Stomach (tissue), 9 donors: ENCODE results near the gene RAB18. TPM values are rescaled to one million over a fixed set of nuclear protein-coding genes. Genes with fewer than 3 reads are reported as not detected.

Experiments
- DNase-seq, 2 donors: peaks; one replicate each; pipeline versions ENCODE4 v3.0.0 to v3.0.0-alpha.2; 2013 to 2019
- H3K27ac ChIP-seq, 5 donors: fragments of 200-600 bp in 4 of 5; sonication (generic) in 4 of 5; one replicate each; pipeline ENCODE4 v1.5.1; 2013 to 2019; ENCODE audit warnings: mild to moderate bottlenecking in 1 of 5, moderate library complexity in 1 of 5
- H3K27me3 ChIP-seq, 3 donors: fragments of 200-600 bp; sonication (generic); one replicate each; pipeline ENCODE4 v1.5.1; 2017 to 2019; ENCODE audit warnings: mixed run types in 1 of 3
- H3K36me3 ChIP-seq, 4 donors: fragments of 200-600 bp; sonication (generic); 1 replicate in 3 of 4; 2 replicates in 1 of 4; pipeline ENCODE4 v1.5.1; 2016 to 2019
- H3K4me1 ChIP-seq, 4 donors: fragments of 200-600 bp; sonication (generic); one replicate each; pipeline ENCODE4 v1.5.1; 2016 to 2019
- H3K4me3 ChIP-seq, 4 donors: fragments of 200-600 bp; sonication (generic) in 3 of 4; one replicate each; pipeline ENCODE4 v1.5.1; 2016 to 2019; ENCODE audit warnings: mild to moderate bottlenecking in 1 of 4
- H3K9me3 ChIP-seq, 4 donors: fragments of 200-600 bp; sonication (generic); one replicate each; pipeline ENCODE4 v1.5.1; 2016 to 2019
- EP300 ChIP-seq: sonication (generic); formaldehyde crosslinking; IDR thresholded peaks from one replicate; pipeline ENCODE4 v1.6.1; 2017; ENCODE audit warnings: antibody characterized with exemption
- POLR2A ChIP-seq, 4 donors: fragments of 450-650 bp; IDR thresholded peaks; one replicate each; pipeline ENCODE4 v1.6.1; 2016; ENCODE audit warnings: antibody characterized with exemption in 4 of 4, control low read depth in 2 of 4, mild to moderate bottlenecking in 1 of 4, moderate library complexity in 1 of 4
- POLR2AphosphoS5 ChIP-seq, 3 donors: sonication (generic); formaldehyde crosslinking; IDR thresholded peaks; one replicate each; pipeline ENCODE4 v1.6.1; 2016; ENCODE audit warnings: antibody characterized with exemption in 3 of 3
- WGBS, 5 donors: extraction: QIAGEN DNeasy Blood & Tissue Kit in 3 of 5; methylation state at CpG; one replicate each; pipeline versions ENCODE4 v1.1.5 to v1.1.7; 2013 to 2018; 5-methylcytosine and 5-hydroxymethylcytosine counted together
- intact Hi-C: fragments of 100-400 bp; cut with DNase I; formaldehyde crosslinking; loops from one replicate; pipeline ENCODE4 v1.15.1; 2023; ENCODE audit warnings: low total_unique reads
- polyA plus RNA-seq, 3 donors: library from polyadenylated mRNA; stranded (reverse); fragments of 200-250 nt; gene quantifications; one replicate each; pipeline ENCODE4 v1.2.3, GENCODE V29; 2013
- total RNA-seq, 5 donors: library from RNA; depleted of rRNA; stranded (reverse); fragments of >200 nt; gene quantifications; one replicate each; pipeline versions ENCODE4 v1.1.0 to v1.2.3, GENCODE V29; 2014 to 2016
- TF ChIP-seq, protein P1 (sequence below), 7 experiments: fragments of 450-650 bp in 4 of 7; fragments of 200-600 bp in 3 of 7; sonication (generic) in 3 of 7; IDR thresholded peaks; one replicate each; pipeline ENCODE4 v1.5.1; 2016 to 2019; ENCODE audit warnings: antibody characterized with exemption in 7 of 7, control low read depth in 2 of 7, mild to moderate bottlenecking in 1 of 7
- donor health status: healthy with polysubstance abuse.
- donor health status: Bipolar disorder and iron deficiency.
- donor health status: healthy.

RAB18 gene
- total and polyA plus RNA-seq, 8 donors = 4.9 to 111 (median 35.1) TPM

- no peak for DNase-seq
- no peaks in the 10 kb centered on the region for H3K9me3 ChIP-seq
- 84 to 92% (median 87%) methylated on average over 3 of the region's 3 CpGs for WGBS, 5 donors
- peaks cover 0 to 3% (median 0%) of the 10 kb centered on the region in 4 donors for H3K36me3 ChIP-seq
- H3K27ac ChIP-seq = peak overlapping the region in 2 of 5 donors; percentile 5 to 14
- TF ChIP-seq EP300 (no peak), POLR2A (IDR thresholded peaks at IDR 0.05) (no peak), POLR2AphosphoS5 (IDR thresholded peaks at IDR 0.05) (no peak)
- TF ChIP-seq, protein P1, sequence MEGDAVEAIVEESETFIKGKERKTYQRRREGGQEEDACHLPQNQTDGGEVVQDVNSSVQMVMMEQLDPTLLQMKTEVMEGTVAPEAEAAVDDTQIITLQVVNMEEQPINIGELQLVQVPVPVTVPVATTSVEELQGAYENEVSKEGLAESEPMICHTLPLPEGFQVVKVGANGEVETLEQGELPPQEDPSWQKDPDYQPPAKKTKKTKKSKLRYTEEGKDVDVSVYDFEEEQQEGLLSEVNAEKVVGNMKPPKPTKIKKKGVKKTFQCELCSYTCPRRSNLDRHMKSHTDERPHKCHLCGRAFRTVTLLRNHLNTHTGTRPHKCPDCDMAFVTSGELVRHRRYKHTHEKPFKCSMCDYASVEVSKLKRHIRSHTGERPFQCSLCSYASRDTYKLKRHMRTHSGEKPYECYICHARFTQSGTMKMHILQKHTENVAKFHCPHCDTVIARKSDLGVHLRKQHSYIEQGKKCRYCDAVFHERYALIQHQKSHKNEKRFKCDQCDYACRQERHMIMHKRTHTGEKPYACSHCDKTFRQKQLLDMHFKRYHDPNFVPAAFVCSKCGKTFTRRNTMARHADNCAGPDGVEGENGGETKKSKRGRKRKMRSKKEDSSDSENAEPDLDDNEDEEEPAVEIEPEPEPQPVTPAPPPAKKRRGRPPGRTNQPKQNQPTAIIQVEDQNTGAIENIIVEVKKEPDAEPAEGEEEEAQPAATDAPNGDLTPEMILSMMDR (IDR thresholded peaks at IDR 0.05) = no peak
- no peaks in the 10 kb centered on the region for H3K27me3 ChIP-seq
- intact Hi-C loops = no loop called here
- no peak overlapping the region for H3K4me3 ChIP-seq
- H3K4me1 ChIP-seq = peaks cover 14 to 82% (median 40%) of the 10 kb centered on the region in 4 donors
Observed at GRCh38 chr10:27526242-27526641, 22.1 kb downstream of the RAB18 start.

DNA sequence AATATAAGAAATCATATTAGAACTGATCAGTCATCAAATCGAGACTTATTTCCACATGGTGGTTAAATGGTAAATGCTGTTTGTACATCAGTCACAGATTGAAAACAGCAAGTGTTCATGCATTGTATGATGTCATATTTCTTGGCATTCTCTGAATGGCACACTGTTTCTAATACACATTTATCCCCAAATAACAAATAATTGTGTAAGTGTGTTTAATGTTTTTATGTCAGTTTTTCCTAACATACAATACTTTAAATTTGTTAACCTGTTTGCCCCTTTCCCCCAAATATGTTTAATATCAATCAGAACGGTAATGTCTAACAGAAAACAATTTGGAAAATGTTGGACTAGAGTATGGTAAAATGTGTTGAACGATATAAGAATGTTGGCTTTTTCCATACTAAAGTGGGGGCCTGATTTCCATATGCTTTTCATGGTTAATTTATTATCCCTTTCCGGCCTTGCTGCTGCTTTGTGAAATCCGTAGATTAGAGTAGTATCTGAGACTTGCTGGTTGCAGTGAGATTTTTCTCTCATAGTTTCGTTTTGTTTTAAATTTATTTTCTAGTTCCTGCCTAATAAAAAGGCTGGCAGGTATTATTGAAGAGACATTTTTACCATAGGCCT, 23.7 kb downstream of the RAB18 start:
- intact Hi-C loops = no loop called here
- H3K27ac ChIP-seq = no peak overlapping the region
- peaks cover 14 to 75% (median 44%) of the 10 kb centered on the region in 4 donors for H3K4me1 ChIP-seq
- DNase-seq = no peak
- 79 to 91% (median 87%) methylated on average over 6 of the region's 6 CpGs for WGBS, 5 donors
- H3K27me3 ChIP-seq = no peaks in the 10 kb centered on the region
- H3K9me3 ChIP-seq = no peaks in the 10 kb centered on the region
- TF ChIP-seq POLR2A (IDR thresholded peaks at IDR 0.05) (no peak), EP300 (no peak), POLR2AphosphoS5 (IDR thresholded peaks at IDR 0.05) (no peak)
- TF ChIP-seq, protein P1 (IDR thresholded peaks at IDR 0.05) = no peak
- H3K36me3 ChIP-seq = peaks cover 0 to 3% (median 0%) of the 10 kb centered on the region in 4 donors
- no peak overlapping the region for H3K4me3 ChIP-seq

- intact Hi-C loops = no loop called here
- Histone ChIP-seq H3K4me1 (peaks cover 14 to 72% (median 45%) of the 10 kb centered on the region in 4 donors), H3K27me3 (no peaks in the 10 kb centered on the region), H3K27ac (peak overlapping the region in 1 of 5 donors; percentile 52), H3K9me3 (no peaks in the 10 kb centered on the region), H3K4me3 (no peak overlapping the region), H3K36me3 (peaks cover 0 to 7% (median 6%) of the 10 kb centered on the region in 4 donors)
- no peak for DNase-seq
- no peak for TF ChIP-seq POLR2AphosphoS5 (IDR thresholded peaks at IDR 0.05)
- TF ChIP-seq POLR2A (IDR thresholded peaks at IDR 0.05) = no peak
- TF ChIP-seq EP300 = no peak
- TF ChIP-seq, protein P1 (IDR thresholded peaks at IDR 0.05) = no peak
- 96 to 98% (median 97%) methylated on average over 3 of the region's 3 CpGs for WGBS, 5 donors
Observed at GRCh38 chr10:27529010-27529783, 25.1 kb downstream of the RAB18 start.

GRCh38 chr10:27530477-27530876, 26.4 kb downstream of the RAB18 start:
- Histone ChIP-seq H3K36me3 (peaks cover 0 to 20% (median 19%) of the 10 kb centered on the region in 4 donors), H3K27me3 (no peaks in the 10 kb centered on the region), H3K9me3 (no peaks in the 10 kb centered on the region), H3K4me3 (no peak overlapping the region), H3K4me1 (peaks cover 8 to 59% (median 36%) of the 10 kb centered on the region in 4 donors), H3K27ac (peak overlapping the region in 1 of 5 donors; percentile 52)
- 54 to 79% (median 73%) methylated on average over 1 of the region's 1 CpG for WGBS, 5 donors
- intact Hi-C loops = no loop called here
- DNase-seq = no peak
- TF ChIP-seq POLR2A (IDR thresholded peaks at IDR 0.05) (no peak), POLR2AphosphoS5 (IDR thresholded peaks at IDR 0.05) (no peak), EP300 (no peak)
- TF ChIP-seq, protein P1 (IDR thresholded peaks at IDR 0.05) = no peak
